Colonic mucosa (tissue), 4 donors: Measurements from ENCODE around the gene GLRA2. TPM values are rescaled to one million over a fixed set of nuclear protein-coding genes. Genes with fewer than 3 reads are reported as not detected.

ENCODE experiments used
- DNase-seq: peaks from one replicate; pipeline ENCODE4 v3.0.0-alpha.2; 2020
- H3K27ac ChIP-seq: fragments of 200-600 bp; one replicate; pipeline ENCODE4 v1.8.0; 2021
- H3K27me3 ChIP-seq: fragments of 200-600 bp; one replicate; pipeline ENCODE4 v1.8.0; 2021
- H3K36me3 ChIP-seq: fragments of 200-600 bp; one replicate; pipeline ENCODE4 v1.8.0; 2021
- H3K4me1 ChIP-seq: fragments of 200-600 bp; one replicate; pipeline ENCODE4 v1.8.0; 2021; ENCODE audit warnings: mild to moderate bottlenecking
- H3K4me3 ChIP-seq: fragments of 200-600 bp; one replicate; pipeline ENCODE4 v1.8.0; 2021
- H3K9ac ChIP-seq, 2 donors: one replicate each; pipeline ENCODE4 v1.7.0; 2013; ENCODE audit warnings: control low read depth in 2 of 2, low read depth in 2 of 2, low read length in 2 of 2
- H3K9me3 ChIP-seq: fragments of 200-600 bp; one replicate; pipeline ENCODE4 v1.8.0; 2021
- CTCF ChIP-seq: fragments of 200-600 bp; IDR thresholded peaks from one replicate; pipeline ENCODE4 v1.8.0; 2022; ENCODE audit warnings: antibody characterized with exemption, mild to moderate bottlenecking
- intact Hi-C: fragments of 100-400 bp; cut with DNase I; formaldehyde crosslinking; loops from one replicate; pipeline ENCODE4 v1.14.1; 2022
- total RNA-seq, 2 donors: library from RNA; stranded (reverse); fragmentation: NEBNext Ultra II Directional in 1 of 2; extraction: Animal tissue kit (Norgen Biotek cat#: 25700) in 1 of 2; gene quantifications; one replicate each; pipeline ENCODE4 v1.2.1, GENCODE V29; 2021
- donor health status: healthy.
- donor health status: DM: no; HTN: no; CAD: no.
- donor health status: DM: no; HTN: no; CAD: no.

Gene GLRA2
- total RNA-seq, 2 donors from 2014 or later, result 0.35 to 0.49 TPM

DNA sequence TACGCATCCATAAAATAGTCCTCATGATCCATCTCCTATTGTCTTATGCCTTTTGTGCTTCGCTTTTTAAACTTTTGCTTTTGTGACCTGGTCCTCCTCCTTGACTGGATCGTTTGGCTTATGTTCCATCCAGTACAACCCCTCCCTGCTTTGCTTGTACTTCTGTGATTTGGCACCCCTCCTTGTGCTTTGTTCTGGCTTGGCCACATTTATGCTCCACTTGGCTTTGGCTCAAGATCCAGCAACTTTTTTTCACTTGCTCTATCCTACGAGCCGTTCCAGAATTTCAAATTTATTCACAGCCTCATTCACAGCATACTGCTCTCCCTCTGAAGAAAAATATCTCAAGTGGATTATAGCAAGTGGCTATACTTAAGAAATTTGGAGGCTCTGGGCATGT, 28.0 kb upstream of the GLRA2 start:
- TF ChIP-seq CTCF, result no peak
- no peak overlapping the region for H3K27ac ChIP-seq
- H3K9me3 ChIP-seq, result no peaks in the 10 kb centered on the region
- intact Hi-C loops, result no loop called here
- H3K36me3 ChIP-seq, result no peaks in the 10 kb centered on the region
- no peaks in the 10 kb centered on the region for H3K4me1 ChIP-seq
- no peak overlapping the region for H3K9ac ChIP-seq
- no peaks in the 10 kb centered on the region for H3K27me3 ChIP-seq
- H3K4me3 ChIP-seq, result no peak overlapping the region
- no peak for DNase-seq

GRCh38 chrX:14504960-14505538, 24.3 kb upstream of the GLRA2 start:
- H3K4me3 ChIP-seq, result no peak overlapping the region
- no peaks in the 10 kb centered on the region for H3K27me3 ChIP-seq
- no peak for TF ChIP-seq CTCF
- H3K9me3 ChIP-seq, result no peaks in the 10 kb centered on the region
- H3K27ac ChIP-seq, result no peak overlapping the region
- no peaks in the 10 kb centered on the region for H3K36me3 ChIP-seq
- H3K9ac ChIP-seq, result no peak overlapping the region
- no peak for DNase-seq
- H3K4me1 ChIP-seq, result no peaks in the 10 kb centered on the region
- intact Hi-C loops, result no loop called here

DNA sequence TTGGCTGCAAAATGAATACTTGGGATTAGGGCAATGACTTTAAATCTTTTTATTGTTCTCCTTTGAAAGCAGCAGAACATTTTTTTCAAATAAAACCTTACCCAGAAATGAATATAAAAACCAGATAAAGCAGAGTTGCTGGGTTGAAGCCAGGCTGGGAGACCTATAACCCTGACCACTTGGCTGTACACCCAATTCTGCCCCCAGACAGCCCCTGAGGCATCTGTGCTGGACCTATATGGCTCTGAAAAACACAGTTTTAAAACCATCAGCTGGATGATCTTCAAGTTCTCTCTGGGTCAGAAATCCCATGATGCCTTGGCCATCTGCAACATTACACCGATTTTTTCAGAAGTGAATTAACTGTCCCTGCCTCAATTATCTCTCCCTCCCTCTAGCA, 23.7 kb upstream of the GLRA2 start:
- H3K4me1 ChIP-seq, result no peaks in the 10 kb centered on the region
- no peaks in the 10 kb centered on the region for H3K9me3 ChIP-seq
- no peak overlapping the region for H3K27ac ChIP-seq
- no peaks in the 10 kb centered on the region for H3K36me3 ChIP-seq
- H3K9ac ChIP-seq, result no peak overlapping the region
- H3K4me3 ChIP-seq, result no peak overlapping the region
- TF ChIP-seq CTCF, result no peak
- intact Hi-C loops, result no loop called here
- no peak for DNase-seq
- no peaks in the 10 kb centered on the region for H3K27me3 ChIP-seq

- Histone ChIP-seq H3K36me3 (no peaks in the 10 kb centered on the region), H3K27me3 (no peaks in the 10 kb centered on the region), H3K9me3 (no peaks in the 10 kb centered on the region), H3K9ac (no peak overlapping the region), H3K4me1 (no peaks in the 10 kb centered on the region), H3K4me3 (no peak overlapping the region), H3K27ac (no peak overlapping the region)
- intact Hi-C loops, result no loop called here
- DNase-seq, result no peak
- TF ChIP-seq CTCF, result no peak
Observed at GRCh38 chrX:14506866-14507265, 22.5 kb upstream of the GLRA2 start.

DNA sequence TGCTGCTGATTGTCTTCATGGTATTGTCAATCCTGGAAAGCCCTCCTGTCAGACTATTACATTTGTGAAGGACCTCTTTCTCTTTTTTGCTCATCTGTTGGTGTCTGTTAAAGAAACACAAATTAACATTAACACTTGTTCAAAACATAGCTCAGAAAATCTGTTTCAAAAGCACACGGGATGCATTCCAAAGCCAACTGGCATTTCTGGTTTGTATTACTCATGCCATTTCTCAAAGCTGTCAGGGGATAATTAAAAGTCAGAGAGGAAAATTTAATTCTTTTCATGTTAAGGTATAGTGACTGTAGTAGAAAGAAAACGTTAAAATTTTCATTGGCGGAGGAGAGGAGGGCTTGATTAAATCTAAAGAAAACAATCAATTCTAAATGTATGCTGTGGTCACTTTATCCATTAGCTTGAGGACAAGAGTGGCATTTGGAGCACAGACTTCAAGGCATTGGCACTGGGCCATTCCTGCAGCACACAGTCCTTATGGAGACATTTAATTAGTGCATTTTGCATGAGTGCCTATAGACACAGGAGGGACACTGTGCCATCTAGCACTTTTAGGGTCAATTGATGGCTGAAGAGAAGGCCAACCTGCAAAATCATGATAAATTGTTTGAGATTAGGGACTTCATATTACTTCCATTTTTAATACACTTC, 21.2 kb upstream of the GLRA2 start:
- Histone ChIP-seq H3K4me1 (no peaks in the 10 kb centered on the region), H3K4me3 (no peak overlapping the region), H3K27me3 (no peaks in the 10 kb centered on the region), H3K9me3 (no peaks in the 10 kb centered on the region), H3K27ac (no peak overlapping the region), H3K9ac (no peak overlapping the region), H3K36me3 (no peaks in the 10 kb centered on the region)
- TF ChIP-seq CTCF, result no peak
- DNase-seq, result no peak
- intact Hi-C loops, result no loop called here
